Panc1 (cell line): ENCODE measurements around the gene HLCS. TPM values are rescaled to one million over a fixed set of nuclear protein-coding genes. Genes with fewer than 3 reads are reported as not detected.

Experiments used
- ATAC-seq: fragments of 200-7000 bp; cut with Tn5 transposase; 2 replicates; pipeline ENCODE4 v1.9.1; 2020; ENCODE audit warnings: mild to moderate bottlenecking, moderate library complexity
- BruUV-seq: library from RNA; stranded (reverse); fragments of 400-500 nt; replicated peaks from 2 replicates; lab custom pipeline; 2021; lab: Mats Ljungman, UMichigan
- CTCF ChIA-PET: fragments of 300-600 bp; sonication (Branson Sonifier 250); formaldehyde crosslinking; loops from one replicate; lab custom pipeline; 2022; ENCODE audit warnings: antibody characterized with exemption; lab: Charles Lee
- POLR2A ChIA-PET: fragments of 300-600 bp; sonication (Branson Sonifier 250); formaldehyde crosslinking; loops from one replicate; lab custom pipeline; 2022; ENCODE audit warnings: antibody characterized with exemption; lab: Charles Lee
- DNase-seq: peaks from one replicate; pipeline ENCODE4 v3.0.0-alpha.2; 2010; ENCODE audit warnings: low read depth, low spot score
- H3K27ac ChIP-seq: 2 replicates; pipeline ENCODE4 v1.5.1; 2011; ENCODE audit warnings: mild to moderate bottlenecking, low read length, inconsistent platforms
- H3K27me3 ChIP-seq: fragments of 200-500 bp; sonication (Bioruptor generic); 2 replicates; pipeline ENCODE4 v1.6.0; 2014; ENCODE audit warnings: low read length, inconsistent platforms; ENCODE audit not compliant: control insufficient read depth, insufficient read depth
- H3K36me3 ChIP-seq: fragments of 200-500 bp; sonication (Bioruptor generic); 2 replicates; pipeline ENCODE4 v1.5.1; 2014; ENCODE audit warnings: inconsistent platforms, mild to moderate bottlenecking, low read length, moderate library complexity; ENCODE audit not compliant: control insufficient read depth, insufficient read depth
- H3K4me1 ChIP-seq: 2 replicates; pipeline ENCODE4 v1.5.1; 2011; ENCODE audit warnings: inconsistent platforms, mild to moderate bottlenecking, low read length, moderate library complexity; ENCODE audit not compliant: control insufficient read depth, insufficient read depth
- H3K4me3 ChIP-seq, 2 experiments: 2 replicates each; pipeline ENCODE4 v1.5.1; 2011 to 2012; ENCODE audit warnings: low read depth in 2 of 2, low read length in 2 of 2, mild to moderate bottlenecking in 2 of 2, inconsistent platforms in 1 of 2, moderate library complexity in 1 of 2
- H3K9me3 ChIP-seq: fragments of 200-500 bp; sonication (Bioruptor generic); 2 replicates; pipeline ENCODE4 v1.5.1; 2014; ENCODE audit warnings: low read depth, mild to moderate bottlenecking, inconsistent platforms, low read length, moderate library complexity; ENCODE audit not compliant: control insufficient read depth, insufficient read depth
- POLR2AphosphoS5 ChIP-seq: IDR thresholded peaks from 2 replicates; pipeline ENCODE4 v1.6.1; 2012; ENCODE audit warnings: mild to moderate bottlenecking, low read depth, low read length, moderate library complexity
- SIN3A ChIP-seq: IDR thresholded peaks from 2 replicates; pipeline ENCODE4 v1.6.1; 2012; ENCODE audit warnings: low read depth, mild to moderate bottlenecking, low read length, moderate library complexity, borderline replicate concordance; ENCODE audit not compliant: insufficient read depth
- TCF7L2 ChIP-seq: IDR thresholded peaks from 2 replicates; pipeline ENCODE4 v1.6.1; 2011; ENCODE audit warnings: mild to moderate bottlenecking, low read depth, low read length, inconsistent platforms
- in situ Hi-C: cut with HindIII; loops from 2 replicates; pipeline ENCODE4 v1.10.0; 2016; ENCODE audit warnings: low sequenced_read_pairs, low pct_unique_long_range_greater_than_20kb
- intact Hi-C: fragments of 100-400 bp; cut with micrococcal nuclease; formaldehyde crosslinking; loops from one replicate; pipeline ENCODE4 v1.10.0; 2022; ENCODE audit not compliant: unreplicated experiment
- total RNA-seq: library from RNA; stranded (reverse); gene quantifications from one replicate; pipeline ENCODE4 v1.2.1, GENCODE V29; 2021; ENCODE audit not compliant: unreplicated experiment
- TF ChIP-seq, protein P1 (sequence below), 2 experiments: IDR thresholded peaks; 2 replicates each; pipeline ENCODE4 v1.6.1; 2011 to 2012; ENCODE audit warnings: low read depth in 2 of 2, control low read depth in 1 of 2, low read length in 1 of 2, mild to moderate bottlenecking in 1 of 2, moderate library complexity in 1 of 2; ENCODE audit not compliant: insufficient read depth in 1 of 2
- TF ChIP-seq, protein P2 (sequence below): fragments of 450-650 bp; IDR thresholded peaks from 2 replicates; pipeline ENCODE4 v1.5.1; 2017; ENCODE audit warnings: mild to moderate bottlenecking

Gene HLCS
- total RNA-seq, 1 experiment from 2014 or later, result 15.3 TPM

DNA sequence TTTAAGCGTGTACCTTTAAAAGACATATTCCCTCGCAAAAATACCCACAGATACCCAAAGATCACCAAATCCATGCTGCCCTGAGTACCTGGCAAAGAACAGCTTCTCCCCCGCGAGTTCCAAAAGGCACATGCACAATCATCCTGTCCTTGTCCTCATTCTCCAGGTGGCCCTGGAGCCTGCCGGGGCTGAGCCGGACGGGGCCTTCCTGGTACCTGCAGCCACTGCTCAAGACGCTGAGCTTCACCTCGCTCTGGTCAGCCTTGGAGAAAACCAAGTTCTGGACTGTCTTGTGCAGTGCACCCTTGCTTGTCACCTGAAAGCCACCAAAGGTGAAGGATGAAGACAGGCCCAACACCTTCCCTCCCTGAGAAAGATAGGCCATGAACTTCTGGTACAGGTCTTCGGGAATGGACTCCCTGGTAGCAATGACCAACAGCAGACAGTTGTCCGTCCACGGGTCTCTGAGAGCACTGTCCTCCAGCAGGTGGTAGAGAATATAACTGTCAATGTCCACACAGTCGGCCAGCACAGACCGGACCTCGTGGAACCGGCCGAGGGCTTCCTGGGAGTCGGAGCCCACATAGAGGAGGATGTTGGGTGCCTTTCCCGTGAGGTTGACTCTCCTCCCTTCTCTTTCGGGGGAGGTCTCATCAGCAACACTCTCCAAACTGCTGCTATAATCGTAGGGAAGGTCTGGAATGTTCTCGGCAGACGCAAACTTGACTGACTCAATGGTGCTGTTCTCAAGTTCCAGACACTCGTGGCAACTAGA is 29.9 kb downstream of the HLCS start:
- Histone ChIP-seq H3K9me3 (no peaks in the 10 kb centered on the region), H3K27ac (no peak overlapping the region), H3K4me3 (no peak overlapping the region), H3K27me3 (no peaks in the 10 kb centered on the region), H3K36me3 (no peaks in the 10 kb centered on the region), H3K4me1 (no peaks in the 10 kb centered on the region)
- ChIA-PET CTCF (no interaction called here), POLR2A (interaction anchor here (0.5 kb wide), 1 partner anchor 9 kb away, joined by 3 read pairs; no protein-coding TSS in a partner anchor)
- intact Hi-C loops (no loop called here), in situ Hi-C loops (no loop called here)
- DNase-seq, result no peak
- no peak for TF ChIP-seq POLR2AphosphoS5
- TF ChIP-seq, protein P1, sequence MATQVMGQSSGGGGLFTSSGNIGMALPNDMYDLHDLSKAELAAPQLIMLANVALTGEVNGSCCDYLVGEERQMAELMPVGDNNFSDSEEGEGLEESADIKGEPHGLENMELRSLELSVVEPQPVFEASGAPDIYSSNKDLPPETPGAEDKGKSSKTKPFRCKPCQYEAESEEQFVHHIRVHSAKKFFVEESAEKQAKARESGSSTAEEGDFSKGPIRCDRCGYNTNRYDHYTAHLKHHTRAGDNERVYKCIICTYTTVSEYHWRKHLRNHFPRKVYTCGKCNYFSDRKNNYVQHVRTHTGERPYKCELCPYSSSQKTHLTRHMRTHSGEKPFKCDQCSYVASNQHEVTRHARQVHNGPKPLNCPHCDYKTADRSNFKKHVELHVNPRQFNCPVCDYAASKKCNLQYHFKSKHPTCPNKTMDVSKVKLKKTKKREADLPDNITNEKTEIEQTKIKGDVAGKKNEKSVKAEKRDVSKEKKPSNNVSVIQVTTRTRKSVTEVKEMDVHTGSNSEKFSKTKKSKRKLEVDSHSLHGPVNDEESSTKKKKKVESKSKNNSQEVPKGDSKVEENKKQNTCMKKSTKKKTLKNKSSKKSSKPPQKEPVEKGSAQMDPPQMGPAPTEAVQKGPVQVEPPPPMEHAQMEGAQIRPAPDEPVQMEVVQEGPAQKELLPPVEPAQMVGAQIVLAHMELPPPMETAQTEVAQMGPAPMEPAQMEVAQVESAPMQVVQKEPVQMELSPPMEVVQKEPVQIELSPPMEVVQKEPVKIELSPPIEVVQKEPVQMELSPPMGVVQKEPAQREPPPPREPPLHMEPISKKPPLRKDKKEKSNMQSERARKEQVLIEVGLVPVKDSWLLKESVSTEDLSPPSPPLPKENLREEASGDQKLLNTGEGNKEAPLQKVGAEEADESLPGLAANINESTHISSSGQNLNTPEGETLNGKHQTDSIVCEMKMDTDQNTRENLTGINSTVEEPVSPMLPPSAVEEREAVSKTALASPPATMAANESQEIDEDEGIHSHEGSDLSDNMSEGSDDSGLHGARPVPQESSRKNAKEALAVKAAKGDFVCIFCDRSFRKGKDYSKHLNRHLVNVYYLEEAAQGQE (IDR thresholded peaks at IDR 0.05; ENCODE audit: insufficient read depth in 1 of 2, low read depth in 2 of 2, low read length in 1 of 2), result no peak
- TF ChIP-seq TCF7L2, result no peak
- TF ChIP-seq, protein P2, sequence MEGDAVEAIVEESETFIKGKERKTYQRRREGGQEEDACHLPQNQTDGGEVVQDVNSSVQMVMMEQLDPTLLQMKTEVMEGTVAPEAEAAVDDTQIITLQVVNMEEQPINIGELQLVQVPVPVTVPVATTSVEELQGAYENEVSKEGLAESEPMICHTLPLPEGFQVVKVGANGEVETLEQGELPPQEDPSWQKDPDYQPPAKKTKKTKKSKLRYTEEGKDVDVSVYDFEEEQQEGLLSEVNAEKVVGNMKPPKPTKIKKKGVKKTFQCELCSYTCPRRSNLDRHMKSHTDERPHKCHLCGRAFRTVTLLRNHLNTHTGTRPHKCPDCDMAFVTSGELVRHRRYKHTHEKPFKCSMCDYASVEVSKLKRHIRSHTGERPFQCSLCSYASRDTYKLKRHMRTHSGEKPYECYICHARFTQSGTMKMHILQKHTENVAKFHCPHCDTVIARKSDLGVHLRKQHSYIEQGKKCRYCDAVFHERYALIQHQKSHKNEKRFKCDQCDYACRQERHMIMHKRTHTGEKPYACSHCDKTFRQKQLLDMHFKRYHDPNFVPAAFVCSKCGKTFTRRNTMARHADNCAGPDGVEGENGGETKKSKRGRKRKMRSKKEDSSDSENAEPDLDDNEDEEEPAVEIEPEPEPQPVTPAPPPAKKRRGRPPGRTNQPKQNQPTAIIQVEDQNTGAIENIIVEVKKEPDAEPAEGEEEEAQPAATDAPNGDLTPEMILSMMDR, result no peak
- no peak for TF ChIP-seq SIN3A
- no peak for ATAC-seq
- no TSS peak for BruUV-seq

DNA sequence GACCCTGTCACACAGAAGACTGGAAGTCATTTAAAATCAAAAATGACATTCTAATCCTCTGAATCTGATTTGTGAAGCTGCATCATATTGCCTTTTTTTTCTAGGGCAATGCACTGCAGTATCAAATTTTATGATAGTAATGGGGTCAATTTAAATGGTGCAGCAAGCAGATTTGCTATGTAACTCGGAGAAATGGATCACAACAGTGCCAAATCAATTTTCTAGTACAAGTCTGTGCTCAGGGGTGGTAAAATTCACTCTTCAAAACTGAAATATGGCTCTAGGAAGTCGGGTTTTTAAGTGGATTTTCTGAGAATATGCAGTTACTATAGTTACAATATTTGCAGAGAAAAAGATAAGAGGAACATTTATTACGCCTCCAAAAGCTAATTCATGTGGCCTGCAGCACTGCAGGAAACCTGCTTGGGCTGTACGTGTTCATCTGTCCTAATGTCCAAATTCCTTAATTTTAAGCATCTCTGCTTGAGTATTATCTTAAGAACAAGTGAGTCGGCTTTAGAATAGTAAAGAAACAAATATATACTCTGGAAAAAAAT is 31.5 kb downstream of the HLCS start:
- TF ChIP-seq, protein P2, result no peak
- TF ChIP-seq TCF7L2, result no peak
- no peak for TF ChIP-seq SIN3A
- TF ChIP-seq POLR2AphosphoS5, result no peak
- TF ChIP-seq, protein P1 (IDR thresholded peaks at IDR 0.05; ENCODE audit: insufficient read depth in 1 of 2, low read depth in 2 of 2, low read length in 1 of 2), result no peak
- ChIA-PET CTCF (no interaction called here), POLR2A (no interaction called here)
- no peak overlapping the region for H3K4me3 ChIP-seq
- no peak overlapping the region for H3K27ac ChIP-seq
- H3K27me3 ChIP-seq, result no peaks in the 10 kb centered on the region
- in situ Hi-C loops (no loop called here), intact Hi-C loops (no loop called here)
- ATAC-seq, result no peak
- no peak for DNase-seq
- H3K9me3 ChIP-seq, result no peaks in the 10 kb centered on the region
- H3K4me1 ChIP-seq, result no peaks in the 10 kb centered on the region
- no peaks in the 10 kb centered on the region for H3K36me3 ChIP-seq
- BruUV-seq, result no TSS peak
